Heart left ventricle (tissue), 13 donors: Measurements from ENCODE around the gene ZSCAN5C.

Experiments
- POLR2A ChIP-seq, 2 donors: fragments of 450-650 bp; IDR thresholded peaks; one replicate each; pipeline ENCODE4 v1.6.1; 2017; ENCODE audit warnings: antibody characterized with exemption in 2 of 2, mild to moderate bottlenecking in 2 of 2, moderate library complexity in 2 of 2
- TF ChIP-seq, protein P1 (sequence below), 12 donors: fragments of 200-600 bp; sonication (generic) in 4 of 12; IDR thresholded peaks; one replicate each; pipeline versions ENCODE4 v1.5.0 to v1.8.0; 2018 to 2022; ENCODE audit warnings: antibody characterized with exemption in 12 of 12, mild to moderate bottlenecking in 5 of 12
- donor health status: ischemic (EF 13 %, LVEDD 7.1; RV severe dilation, severe dysfunction).
- donor health status: DM: no; HTN: yes; CAD: no.
- donor health status: DM: no; HTN: no; CAD: no.
- donor health status: ischemic (EF 25% LVEDD 6.9; RV normal size, moderate dysfunction).
- donor health status: ischemic (EF 25% LVEDD 5.7; RV mildly dilated, moderate dysfunction).
- donor health status: ischemic (EF 35%, LVEDD 5.7; RV mildly dilated, moderate dysfunction).
- donor health status: nonischemic (EF 11% LVEDD 7.7; RV severe dilation, severe dysfunction).
- donor health status: DM: yes; HTN: yes; CAD: no.
- donor health status: PGD.
- donor health status: ischemic (EF 29% LVEDD 5.4; RV normal size, mild dysfunction).
- donor health status: nonischemic (EF 23%, LVEDD 6.1; RV moderate dilation, normal function).

DNA sequence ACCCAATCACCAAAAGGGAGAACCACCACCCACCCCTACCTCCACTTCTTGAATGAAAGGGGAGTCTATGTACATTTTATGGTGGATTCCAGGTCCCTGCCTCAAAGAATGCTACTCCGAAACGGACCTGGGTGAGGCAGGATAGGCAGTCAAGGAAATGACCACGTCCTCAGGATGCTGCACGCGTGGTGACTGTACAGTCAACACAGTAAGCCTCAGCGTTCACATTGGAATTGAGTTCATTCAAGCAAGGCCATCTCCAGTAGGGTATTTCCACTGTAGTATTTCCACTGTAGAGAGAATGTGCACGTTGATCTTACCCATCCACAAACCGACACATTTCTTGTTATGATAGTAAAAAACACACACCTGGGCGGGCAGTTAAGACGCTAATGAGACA lies 16.9 kb downstream of the ZSCAN5C start:
- TF ChIP-seq, protein P1, sequence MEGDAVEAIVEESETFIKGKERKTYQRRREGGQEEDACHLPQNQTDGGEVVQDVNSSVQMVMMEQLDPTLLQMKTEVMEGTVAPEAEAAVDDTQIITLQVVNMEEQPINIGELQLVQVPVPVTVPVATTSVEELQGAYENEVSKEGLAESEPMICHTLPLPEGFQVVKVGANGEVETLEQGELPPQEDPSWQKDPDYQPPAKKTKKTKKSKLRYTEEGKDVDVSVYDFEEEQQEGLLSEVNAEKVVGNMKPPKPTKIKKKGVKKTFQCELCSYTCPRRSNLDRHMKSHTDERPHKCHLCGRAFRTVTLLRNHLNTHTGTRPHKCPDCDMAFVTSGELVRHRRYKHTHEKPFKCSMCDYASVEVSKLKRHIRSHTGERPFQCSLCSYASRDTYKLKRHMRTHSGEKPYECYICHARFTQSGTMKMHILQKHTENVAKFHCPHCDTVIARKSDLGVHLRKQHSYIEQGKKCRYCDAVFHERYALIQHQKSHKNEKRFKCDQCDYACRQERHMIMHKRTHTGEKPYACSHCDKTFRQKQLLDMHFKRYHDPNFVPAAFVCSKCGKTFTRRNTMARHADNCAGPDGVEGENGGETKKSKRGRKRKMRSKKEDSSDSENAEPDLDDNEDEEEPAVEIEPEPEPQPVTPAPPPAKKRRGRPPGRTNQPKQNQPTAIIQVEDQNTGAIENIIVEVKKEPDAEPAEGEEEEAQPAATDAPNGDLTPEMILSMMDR (IDR thresholded peaks at IDR 0.05), result no peak
- no peak for TF ChIP-seq POLR2A (IDR thresholded peaks at IDR 0.05)
